HEK293 (cell line): ENCODE results near the gene HMCN2.

ENCODE experiments used
- CTCF ChIP-seq: fragments of 450-650 bp; formaldehyde crosslinking; IDR thresholded peaks from 2 replicates; pipeline ENCODE4 v1.5.1; 2016; ENCODE audit warnings: missing biosample characterization, missing genetic modification characterization
- KLF9 ChIP-seq: fragments of 450-650 bp; formaldehyde crosslinking; IDR thresholded peaks from 2 replicates; pipeline ENCODE4 v1.5.1; 2016; ENCODE audit warnings: missing biosample characterization, missing genetic modification characterization, low read depth
- MYNN ChIP-seq: fragments of 450-650 bp; formaldehyde crosslinking; IDR thresholded peaks from 2 replicates; pipeline ENCODE4 v1.5.1; 2016; ENCODE audit warnings: missing biosample characterization, missing genetic modification characterization, borderline replicate concordance
- REST ChIP-seq: fragments of 450-650 bp; formaldehyde crosslinking; IDR thresholded peaks from 2 replicates; pipeline ENCODE4 v1.5.1; 2016; ENCODE audit warnings: missing biosample characterization, missing genetic modification characterization
- TRIM28 ChIP-seq: IDR thresholded peaks from 2 replicates; pipeline ENCODE4 v1.6.1; 2011; ENCODE audit warnings: low read length, control low read depth, borderline replicate concordance
- ZFP3 ChIP-seq: fragments of 450-650 bp; formaldehyde crosslinking; IDR thresholded peaks from 2 replicates; pipeline ENCODE4 v1.5.1; 2016; ENCODE audit warnings: low read depth, missing biosample characterization, missing genetic modification characterization
- ZNF157 ChIP-seq: fragments of 450-650 bp; formaldehyde crosslinking; IDR thresholded peaks from 2 replicates; pipeline ENCODE4 v1.5.1; 2016; ENCODE audit warnings: missing biosample characterization, missing genetic modification characterization
- ZNF175 ChIP-seq: fragments of 450-650 bp; formaldehyde crosslinking; IDR thresholded peaks from 2 replicates; pipeline ENCODE4 v1.5.1; 2016; ENCODE audit warnings: missing biosample characterization, missing genetic modification characterization
- ZNF302 ChIP-seq: fragments of 450-650 bp; formaldehyde crosslinking; IDR thresholded peaks from 2 replicates; pipeline ENCODE4 v1.5.1; 2016; ENCODE audit warnings: missing biosample characterization, missing genetic modification characterization, low read depth
- ZNF416 ChIP-seq: fragments of 450-650 bp; formaldehyde crosslinking; IDR thresholded peaks from 2 replicates; pipeline ENCODE4 v1.5.1; 2016; ENCODE audit warnings: missing biosample characterization, missing genetic modification characterization
- ZNF561 ChIP-seq: fragments of 450-650 bp; IDR thresholded peaks from 2 replicates; pipeline ENCODE4 v1.5.1; 2018; ENCODE audit warnings: missing biosample characterization, missing genetic modification characterization, borderline replicate concordance
- ZNF677 ChIP-seq: fragments of 450-650 bp; IDR thresholded peaks from 2 replicates; pipeline ENCODE4 v1.5.0; 2018; ENCODE audit warnings: missing biosample characterization, mild to moderate bottlenecking, missing genetic modification characterization, moderate library complexity

GRCh38 chr9:130394814-130395470 is 129.4 kb downstream of the HMCN2 start:
- no peak for TF ChIP-seq CTCF (tag by site-specific recombination)
- no peak for TF ChIP-seq MYNN (tag by site-specific recombination)
- TF ChIP-seq ZNF175 (tag by site-specific recombination) = no peak
- no peak for TF ChIP-seq KLF9
- TF ChIP-seq ZNF416 = no peak
- no peak for TF ChIP-seq ZNF302 (tag by site-specific recombination)
- no peak for TF ChIP-seq TRIM28
- no peak for TF ChIP-seq ZNF157 (tag by site-specific recombination)
- no peak for TF ChIP-seq REST (tag by site-specific recombination)
- no peak for TF ChIP-seq ZNF561
- TF ChIP-seq ZNF677 (tag by site-specific recombination) = no peak
- no peak for TF ChIP-seq ZFP3 (tag by site-specific recombination)
